Sigmoid colon (tissue), 7 donors: ENCODE results near the gene HEPACAM2. TPM values are rescaled to one million over a fixed set of nuclear protein-coding genes. Genes with fewer than 3 reads are reported as not detected.

Experiments
- DNase-seq: peaks from one replicate; pipeline ENCODE4 v3.0.0-alpha.2; 2019
- H3K27ac ChIP-seq, 4 donors: fragments of 200-600 bp; sonication (generic); one replicate each; pipeline ENCODE4 v1.5.1; 2016 to 2019; ENCODE audit warnings: mild to moderate bottlenecking in 1 of 4
- H3K27me3 ChIP-seq, 3 donors: fragments of 200-600 bp; sonication (generic); one replicate each; pipeline ENCODE4 v1.5.1; 2019; ENCODE audit warnings: mild to moderate bottlenecking in 1 of 3
- H3K36me3 ChIP-seq, 4 donors: fragments of 200-600 bp; sonication (generic); one replicate each; pipeline ENCODE4 v1.5.1; 2016 to 2019
- H3K4me1 ChIP-seq, 4 donors: fragments of 200-600 bp; sonication (generic); one replicate each; pipeline ENCODE4 v1.5.1; 2017 to 2019
- H3K4me3 ChIP-seq, 4 donors: fragments of 200-600 bp; sonication (generic); one replicate each; pipeline ENCODE4 v1.5.1; 2017 to 2019; ENCODE audit warnings: mild to moderate bottlenecking in 2 of 4, moderate library complexity in 1 of 4
- H3K9me3 ChIP-seq, 4 donors: fragments of 200-600 bp in 3 of 4; sonication (generic) in 3 of 4; one replicate each; pipeline versions ENCODE4 v1.5.1 to v1.6.1; 2013 to 2019
- EP300 ChIP-seq, 4 donors: sonication (generic); formaldehyde crosslinking; IDR thresholded peaks; one replicate each; pipeline ENCODE4 v1.6.1; 2017; ENCODE audit warnings: antibody characterized with exemption in 4 of 4
- POLR2A ChIP-seq, 2 donors: fragments of 450-650 bp; IDR thresholded peaks; one replicate each; pipeline ENCODE4 v1.6.1; 2016; ENCODE audit warnings: antibody characterized with exemption in 2 of 2, mild to moderate bottlenecking in 2 of 2, moderate library complexity in 2 of 2
- POLR2AphosphoS5 ChIP-seq, 4 donors: sonication (generic); formaldehyde crosslinking; IDR thresholded peaks; one replicate each; pipeline ENCODE4 v1.6.1; 2017; ENCODE audit warnings: antibody characterized with exemption in 4 of 4
- WGBS, 2 donors: extraction: QIAGEN DNeasy Blood & Tissue Kit; methylation state at CpG; one replicate each; pipeline ENCODE4 v1.1.7; 2013; 5-methylcytosine and 5-hydroxymethylcytosine counted together
- intact Hi-C: fragments of 100-400 bp; cut with DNase I; formaldehyde crosslinking; loops from one replicate; pipeline ENCODE4 v1.15.1; 2023
- polyA plus RNA-seq, 3 donors: library from polyadenylated mRNA; stranded (reverse); fragments of 200-250 nt; gene quantifications; one replicate each; pipeline ENCODE4 v1.2.3, GENCODE V29; 2013
- total RNA-seq, 4 donors: library from RNA; depleted of rRNA; stranded (reverse); fragments of >200 nt; gene quantifications; one replicate each; pipeline ENCODE4 v1.1.0, GENCODE V29; 2016
- TF ChIP-seq, protein P1 (sequence below), 4 experiments: fragments of 450-650 bp in 3 of 4; fragments of 200-600 bp in 1 of 4; IDR thresholded peaks; one replicate each; pipeline ENCODE4 v1.5.1; 2016 to 2019; ENCODE audit warnings: antibody characterized with exemption in 4 of 4, mild to moderate bottlenecking in 3 of 4, moderate library complexity in 2 of 4
- donor health status: healthy with polysubstance abuse.
- donor health status: Bipolar disorder and iron deficiency.
- donor health status: healthy.

HEPACAM2 gene
- total and polyA plus RNA-seq, 7 donors, result 0.36 to 57.7 (median 25.2) TPM; not detected in 3

DNA sequence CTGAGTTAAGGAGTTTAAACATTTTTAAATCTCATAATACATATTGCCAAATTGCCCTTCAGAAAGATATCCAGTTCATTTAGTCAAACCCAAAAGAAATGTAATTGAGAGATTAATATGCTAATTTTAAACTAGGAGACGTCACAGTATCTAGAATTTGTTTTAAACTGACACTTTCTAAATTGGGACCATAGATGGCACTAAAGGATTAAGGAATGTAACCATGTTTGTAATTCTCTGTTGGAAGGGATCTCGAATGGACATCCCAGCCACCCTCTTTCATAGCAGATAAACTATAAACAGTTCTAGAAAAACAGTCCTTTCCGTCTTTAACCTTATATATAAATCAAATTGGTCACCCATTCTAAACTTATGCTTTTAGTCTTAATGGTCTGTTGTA, 48.1 kb downstream of the HEPACAM2 start:
- H3K9me3 ChIP-seq, result no peaks in the 10 kb centered on the region
- intact Hi-C loops, result no loop called here
- TF ChIP-seq POLR2AphosphoS5 (IDR thresholded peaks at IDR 0.05), result no peak
- TF ChIP-seq, protein P1, sequence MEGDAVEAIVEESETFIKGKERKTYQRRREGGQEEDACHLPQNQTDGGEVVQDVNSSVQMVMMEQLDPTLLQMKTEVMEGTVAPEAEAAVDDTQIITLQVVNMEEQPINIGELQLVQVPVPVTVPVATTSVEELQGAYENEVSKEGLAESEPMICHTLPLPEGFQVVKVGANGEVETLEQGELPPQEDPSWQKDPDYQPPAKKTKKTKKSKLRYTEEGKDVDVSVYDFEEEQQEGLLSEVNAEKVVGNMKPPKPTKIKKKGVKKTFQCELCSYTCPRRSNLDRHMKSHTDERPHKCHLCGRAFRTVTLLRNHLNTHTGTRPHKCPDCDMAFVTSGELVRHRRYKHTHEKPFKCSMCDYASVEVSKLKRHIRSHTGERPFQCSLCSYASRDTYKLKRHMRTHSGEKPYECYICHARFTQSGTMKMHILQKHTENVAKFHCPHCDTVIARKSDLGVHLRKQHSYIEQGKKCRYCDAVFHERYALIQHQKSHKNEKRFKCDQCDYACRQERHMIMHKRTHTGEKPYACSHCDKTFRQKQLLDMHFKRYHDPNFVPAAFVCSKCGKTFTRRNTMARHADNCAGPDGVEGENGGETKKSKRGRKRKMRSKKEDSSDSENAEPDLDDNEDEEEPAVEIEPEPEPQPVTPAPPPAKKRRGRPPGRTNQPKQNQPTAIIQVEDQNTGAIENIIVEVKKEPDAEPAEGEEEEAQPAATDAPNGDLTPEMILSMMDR (IDR thresholded peaks at IDR 0.05), result no peak
- H3K36me3 ChIP-seq, result no peaks in the 10 kb centered on the region
- H3K27me3 ChIP-seq, result no peaks in the 10 kb centered on the region
- no peak overlapping the region for H3K4me3 ChIP-seq
- H3K4me1 ChIP-seq, result no peaks in the 10 kb centered on the region
- 7 to 17% methylated on average over 3 of the region's 3 CpGs for WGBS, 2 donors
- no peak for DNase-seq
- no peak overlapping the region for H3K27ac ChIP-seq

DNA sequence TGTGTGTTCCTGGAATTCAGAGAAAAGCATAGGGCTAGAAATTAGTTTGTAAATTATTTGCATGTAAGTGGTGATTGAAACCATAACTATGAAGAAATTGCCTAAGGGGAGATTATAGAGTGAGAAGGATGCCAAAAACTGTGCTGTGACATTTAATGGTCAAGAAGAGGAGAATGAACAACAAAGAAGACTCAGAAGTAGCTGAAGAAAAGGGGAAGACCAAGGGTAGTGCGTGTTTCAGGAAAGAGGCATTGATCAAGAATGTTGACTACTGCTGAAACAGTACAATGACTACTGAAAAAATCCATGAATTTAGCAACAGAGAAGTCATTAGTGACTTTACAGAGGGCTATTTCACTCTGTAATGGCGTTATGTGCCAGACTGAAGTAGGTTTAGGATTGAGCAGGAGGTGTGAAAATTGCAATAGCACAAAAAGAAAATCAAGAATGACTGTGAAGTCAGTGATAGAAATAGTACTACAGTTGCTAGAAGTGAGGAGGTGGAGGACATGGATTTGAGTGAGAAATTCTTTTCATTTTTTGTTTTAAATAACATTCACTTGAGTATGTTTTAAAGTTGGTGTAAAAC, 49.2 kb downstream of the HEPACAM2 start:
- H3K4me3 ChIP-seq, result no peak overlapping the region
- intact Hi-C loops, result no loop called here
- WGBS, 2 donors, result 47 to 63% methylated on average over 2 of the region's 2 CpGs
- no peaks in the 10 kb centered on the region for H3K36me3 ChIP-seq
- TF ChIP-seq POLR2A (IDR thresholded peaks at IDR 0.05), result no peak
- TF ChIP-seq, protein P1 (IDR thresholded peaks at IDR 0.05), result no peak
- no peak for TF ChIP-seq POLR2AphosphoS5 (IDR thresholded peaks at IDR 0.05)
- TF ChIP-seq EP300 (IDR thresholded peaks at IDR 0.05), result no peak
- no peaks in the 10 kb centered on the region for H3K27me3 ChIP-seq
- H3K27ac ChIP-seq, result no peak overlapping the region
- peaks cover 0 to 4% (median 0%) of the 10 kb centered on the region in 4 donors for H3K9me3 ChIP-seq
- H3K4me1 ChIP-seq, result no peaks in the 10 kb centered on the region
- no peak for DNase-seq

DNA sequence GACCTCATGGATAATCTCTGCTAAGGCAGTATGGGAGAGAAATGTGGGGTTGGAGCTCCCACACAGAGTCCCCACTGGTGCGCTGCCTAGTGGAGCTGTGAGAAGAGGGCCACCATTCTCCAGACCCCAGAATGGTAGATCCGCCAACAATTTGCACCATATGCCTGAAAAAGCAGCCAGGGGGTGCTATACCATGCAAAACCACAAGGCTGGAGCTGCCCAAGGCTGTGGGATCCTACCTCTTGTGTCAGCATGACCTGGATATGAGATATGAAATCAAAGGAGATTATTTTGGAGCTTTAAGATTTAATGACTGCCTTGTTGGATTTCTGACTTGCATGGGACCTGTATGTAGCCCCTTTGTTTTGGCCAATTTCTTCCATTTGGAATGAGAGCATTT, 51.0 kb downstream of the HEPACAM2 start:
- WGBS, 2 donors, result 94% methylated on average over 2 of the region's 2 CpGs
- intact Hi-C loops, result no loop called here
- TF ChIP-seq POLR2A (IDR thresholded peaks at IDR 0.05) (no peak), POLR2AphosphoS5 (IDR thresholded peaks at IDR 0.05) (no peak), EP300 (IDR thresholded peaks at IDR 0.05) (no peak)
- TF ChIP-seq, protein P1 (IDR thresholded peaks at IDR 0.05), result no peak

DNA sequence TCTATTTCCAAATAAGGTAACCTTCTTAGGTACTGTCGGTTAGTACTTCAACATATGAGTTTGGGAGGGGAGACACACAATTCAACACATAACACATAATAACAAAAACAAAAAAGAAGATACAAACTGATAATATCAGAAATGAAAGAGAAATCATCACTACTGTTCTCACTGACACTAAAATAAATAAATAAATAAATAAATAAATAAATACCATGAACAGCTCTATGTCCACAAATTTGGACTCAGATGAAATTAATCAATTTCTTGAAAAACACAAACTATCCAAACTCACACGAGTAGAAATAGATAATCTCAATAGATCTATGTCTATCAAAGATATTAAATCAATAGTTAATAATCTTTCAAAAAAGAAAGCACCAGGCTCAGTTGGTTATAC, 53.6 kb downstream of the HEPACAM2 start:
- TF ChIP-seq POLR2AphosphoS5 (IDR thresholded peaks at IDR 0.05), result no peak

More for the DNA sequence above, 51.0 kb downstream of the HEPACAM2 start:
- Histone ChIP-seq H3K27ac (no peak overlapping the region), H3K4me1 (no peaks in the 10 kb centered on the region), H3K4me3 (no peak overlapping the region), H3K27me3 (no peaks in the 10 kb centered on the region), H3K36me3 (no peaks in the 10 kb centered on the region), H3K9me3 (peaks cover 0 to 10% (median 3%) of the 10 kb centered on the region in 4 donors)
- no peak for DNase-seq

DNA sequence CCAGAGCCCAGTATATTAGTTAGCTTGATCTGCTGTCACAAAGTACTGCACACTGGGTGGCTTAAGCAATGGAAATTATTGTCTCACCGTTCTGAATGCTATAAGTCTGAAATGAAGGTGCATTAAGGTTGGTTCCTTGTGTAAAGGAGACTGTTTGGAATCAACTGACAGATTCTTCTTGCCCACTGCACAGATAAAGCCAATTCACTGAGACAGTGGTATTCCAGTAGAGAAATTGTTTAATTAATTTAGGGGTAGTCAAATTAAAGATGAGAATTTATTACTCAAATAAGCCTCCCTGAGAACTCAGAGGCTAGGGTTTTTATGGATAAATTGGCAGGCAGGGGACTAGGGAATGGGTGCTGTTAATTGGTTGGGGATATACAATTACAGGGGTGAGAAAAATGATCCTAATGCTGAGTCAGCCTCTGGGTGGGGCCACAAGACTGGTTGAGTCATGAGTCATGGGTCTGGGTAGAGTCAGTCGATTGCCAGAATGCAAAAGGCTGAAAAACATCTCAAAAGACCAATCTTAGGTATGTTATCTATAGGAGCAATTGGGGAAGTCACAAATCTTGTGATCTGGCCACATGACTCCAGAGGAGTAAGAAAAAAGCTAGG, 54.6 kb downstream of the HEPACAM2 start:
- Histone ChIP-seq H3K36me3 (no peaks in the 10 kb centered on the region), H3K9me3 (peaks cover 0 to 10% (median 3%) of the 10 kb centered on the region in 4 donors), H3K27ac (no peak overlapping the region), H3K4me3 (no peak overlapping the region), H3K27me3 (no peaks in the 10 kb centered on the region), H3K4me1 (no peaks in the 10 kb centered on the region)
- TF ChIP-seq POLR2AphosphoS5 (IDR thresholded peaks at IDR 0.05) (no peak), EP300 (IDR thresholded peaks at IDR 0.05) (no peak), POLR2A (IDR thresholded peaks at IDR 0.05) (no peak)
- TF ChIP-seq, protein P1 (IDR thresholded peaks at IDR 0.05), result no peak
- 62 to 67% methylated on average over 2 of the region's 2 CpGs for WGBS, 2 donors
- DNase-seq, result no peak
- intact Hi-C loops, result no loop called here

More for the DNA sequence above, 53.6 kb downstream of the HEPACAM2 start:
- no peak overlapping the region for H3K4me3 ChIP-seq
- H3K4me1 ChIP-seq, result no peaks in the 10 kb centered on the region
- no peaks in the 10 kb centered on the region for H3K36me3 ChIP-seq
- WGBS, 2 donors, result 76 to 81% methylated on average over 2 of the region's 2 CpGs
- intact Hi-C loops, result no loop called here
- H3K27ac ChIP-seq, result no peak overlapping the region
- no peak for DNase-seq
- peaks cover 0 to 10% (median 3%) of the 10 kb centered on the region in 4 donors for H3K9me3 ChIP-seq
- H3K27me3 ChIP-seq, result no peaks in the 10 kb centered on the region
